ENCODE measurements around the gene KCNC1.

GRCh38 chr11:17719028-17719937, 15.3 kb upstream of the KCNC1 start, which contains the start of gene MYOD1:
- TF ChIP-seq CTCF (IDR thresholded peaks at IDR 0.05) (no peak), POLR2AphosphoS5 (IDR thresholded peaks at IDR 0.05) (no peak), POLR2A (IDR thresholded peaks at IDR 0.05) (no peak)
